ENCODE data around the gene DUSP6. TPM values are rescaled to one million over a fixed set of nuclear protein-coding genes. Genes with fewer than 3 reads are reported as not detected.

DUSP6 gene
- total RNA-seq, 1 donor from 2014 or later, result 80.1 TPM

DNA sequence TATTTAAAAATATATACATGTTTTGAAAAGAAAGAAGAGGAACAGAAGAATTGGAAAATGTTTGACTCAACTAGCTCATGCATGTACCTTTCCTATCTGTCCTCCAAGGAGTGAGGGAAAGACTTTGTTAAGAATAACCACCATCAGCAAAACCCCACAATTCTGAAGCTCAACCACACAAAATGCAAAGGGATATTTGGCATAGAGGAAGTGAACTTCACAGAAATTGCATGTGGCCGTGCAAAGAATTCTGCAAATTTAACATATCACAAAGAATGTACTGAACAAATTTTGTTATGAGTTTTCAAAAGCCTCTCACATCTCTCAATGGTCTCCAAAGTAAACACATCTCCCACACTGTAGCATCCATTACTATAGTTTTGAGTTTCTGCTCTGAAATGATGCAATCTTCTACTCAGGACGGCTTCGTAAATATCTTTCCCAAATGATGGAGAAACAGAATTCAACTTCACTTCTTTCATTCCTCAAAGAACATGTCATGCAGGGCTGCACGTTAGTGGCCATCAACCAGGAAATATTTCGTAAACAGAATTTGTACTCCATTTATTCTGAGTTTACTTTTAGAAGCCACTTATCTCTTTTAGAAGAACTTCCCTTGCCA is 17.6 kb downstream of the DUSP6 start:
- Mint-ChIP-seq H3K27me3 (no peaks in the 10 kb centered on the region), H3K36me3 (ENCODE audit: insufficient read depth) (peaks cover 4% of the 10 kb centered on the region), H3K4me1 (ENCODE audit: low read depth) (peaks cover 30% of the 10 kb centered on the region), H3K4me3 (ENCODE audit: low read depth) (no peak overlapping the region), H3K27ac (peak overlapping the region; percentile 77), H3K9me3 (ENCODE audit: low read depth) (peaks cover 6% of the 10 kb centered on the region)
- DNase-seq (ENCODE audit: low spot score, unreplicated experiment), result no peak
- TF ChIP-seq CTCF (IDR thresholded peaks at IDR 0.05; ENCODE audit: unreplicated experiment), result no peak

- no peak for TF ChIP-seq CTCF (IDR thresholded peaks at IDR 0.05; ENCODE audit: unreplicated experiment)
- Mint-ChIP-seq H3K4me3 (ENCODE audit: low read depth) (no peak overlapping the region), H3K27me3 (no peaks in the 10 kb centered on the region), H3K36me3 (ENCODE audit: insufficient read depth) (peaks cover 4% of the 10 kb centered on the region), H3K4me1 (ENCODE audit: low read depth) (peaks cover 36% of the 10 kb centered on the region), H3K27ac (no peak overlapping the region), H3K9me3 (ENCODE audit: low read depth) (peaks cover 6% of the 10 kb centered on the region)
- no peak for DNase-seq (ENCODE audit: low spot score, unreplicated experiment)
Measured at GRCh38 chr12:89333564-89334252, 18.6 kb downstream of the DUSP6 start.

GRCh38 chr12:89328151-89329030 is 23.9 kb downstream of the DUSP6 start:
- H3K36me3 Mint-ChIP-seq (ENCODE audit: insufficient read depth), result peaks cover 4% of the 10 kb centered on the region
- DNase-seq (ENCODE audit: low spot score, unreplicated experiment), result no peak
- TF ChIP-seq CTCF (IDR thresholded peaks at IDR 0.05; ENCODE audit: unreplicated experiment), result no peak
- H3K4me3 Mint-ChIP-seq (ENCODE audit: low read depth), result peak overlapping the region; percentile 35
- H3K27me3 Mint-ChIP-seq, result no peaks in the 10 kb centered on the region
- H3K27ac Mint-ChIP-seq, result peak overlapping the region; percentile 93
- peaks cover 6% of the 10 kb centered on the region for H3K9me3 Mint-ChIP-seq (ENCODE audit: low read depth)
- H3K4me1 Mint-ChIP-seq (ENCODE audit: low read depth), result peaks cover 46% of the 10 kb centered on the region

- H3K36me3 Mint-ChIP-seq (ENCODE audit: insufficient read depth), result peaks cover 4% of the 10 kb centered on the region
- no peak for DNase-seq (ENCODE audit: low spot score, unreplicated experiment)
- H3K4me3 Mint-ChIP-seq (ENCODE audit: low read depth), result no peak overlapping the region
- no peaks in the 10 kb centered on the region for H3K27me3 Mint-ChIP-seq
- TF ChIP-seq CTCF (IDR thresholded peaks at IDR 0.05; ENCODE audit: unreplicated experiment), result no peak
- H3K4me1 Mint-ChIP-seq (ENCODE audit: low read depth), result peaks cover 46% of the 10 kb centered on the region
- H3K27ac Mint-ChIP-seq, result peak overlapping the region; percentile 92
- H3K9me3 Mint-ChIP-seq (ENCODE audit: low read depth), result peaks cover 6% of the 10 kb centered on the region
Measured at GRCh38 chr12:89327486-89328094, 24.7 kb downstream of the DUSP6 start.

Measured in progenitor cell of endocrine pancreas (in vitro differentiated cells).